GM10847 (cell line): ENCODE data around the gene C1orf94.

Experiments
- POLR2A ChIP-seq: IDR thresholded peaks from 2 replicates; pipeline ENCODE4 v1.6.1; 2011; ENCODE audit not compliant: insufficient read length; ENCODE audit errors: extremely low read depth

The C1orf94 gene

DNA sequence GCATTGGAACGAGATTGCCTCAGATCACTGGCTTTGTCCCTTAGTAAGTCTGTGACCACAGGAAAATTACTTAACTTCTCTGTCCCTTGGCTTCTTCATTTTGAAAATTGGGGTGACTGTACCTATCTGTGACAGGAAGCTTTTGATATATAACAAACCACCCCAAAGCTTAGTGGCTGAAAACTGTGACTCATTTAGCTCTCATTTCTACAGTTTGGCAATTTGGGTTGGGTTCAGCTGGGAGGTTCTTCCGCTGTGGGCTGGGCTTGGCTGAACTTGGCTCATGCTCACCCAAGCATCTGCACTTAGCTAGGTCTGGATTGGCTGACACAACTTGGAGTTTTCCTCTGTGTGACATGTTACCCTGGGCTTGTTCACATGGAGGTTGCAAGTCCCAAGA is 14.0 kb downstream of the C1orf94 start:
- no peak for TF ChIP-seq POLR2A

DNA sequence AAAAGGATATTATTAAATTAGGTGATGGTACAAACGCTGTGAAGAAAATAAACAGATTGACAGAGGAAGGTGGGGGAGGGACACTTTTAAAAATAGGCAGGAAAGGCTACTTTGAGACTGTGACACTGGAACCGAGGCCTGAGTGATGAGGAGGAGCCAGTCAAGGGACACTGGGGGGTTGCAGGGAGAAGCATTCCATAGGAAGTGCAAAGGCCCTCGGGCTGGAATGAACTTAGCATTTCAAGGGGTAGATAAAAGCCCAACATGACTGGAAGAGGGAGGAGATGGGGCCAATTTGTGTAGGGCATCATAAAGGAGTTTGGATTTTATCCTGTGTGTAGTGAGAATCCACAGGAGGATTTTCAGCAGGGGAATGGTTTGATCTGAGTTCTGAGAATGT is 15.9 kb downstream of the C1orf94 start:
- no peak for TF ChIP-seq POLR2A

DNA sequence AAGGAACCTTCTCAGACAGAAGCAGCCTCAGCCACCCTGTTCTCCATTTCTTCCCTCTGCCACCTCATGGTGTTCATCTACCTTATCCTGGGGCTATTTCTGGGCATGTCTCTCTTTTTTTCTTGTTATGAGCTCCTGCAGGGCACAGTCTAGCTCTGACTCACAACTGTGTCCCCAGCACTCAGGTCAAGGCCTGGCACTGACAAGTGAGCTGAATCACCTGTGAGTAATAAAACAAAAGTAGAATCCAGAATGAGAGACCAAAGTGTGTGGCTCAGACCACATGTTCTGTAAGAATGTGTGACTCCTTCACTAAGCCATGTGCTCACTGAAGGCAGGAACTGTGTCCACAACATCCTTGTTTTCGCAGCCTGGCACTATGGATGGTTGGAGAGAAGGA is 23.2 kb downstream of the C1orf94 start:
- TF ChIP-seq POLR2A = no peak

DNA sequence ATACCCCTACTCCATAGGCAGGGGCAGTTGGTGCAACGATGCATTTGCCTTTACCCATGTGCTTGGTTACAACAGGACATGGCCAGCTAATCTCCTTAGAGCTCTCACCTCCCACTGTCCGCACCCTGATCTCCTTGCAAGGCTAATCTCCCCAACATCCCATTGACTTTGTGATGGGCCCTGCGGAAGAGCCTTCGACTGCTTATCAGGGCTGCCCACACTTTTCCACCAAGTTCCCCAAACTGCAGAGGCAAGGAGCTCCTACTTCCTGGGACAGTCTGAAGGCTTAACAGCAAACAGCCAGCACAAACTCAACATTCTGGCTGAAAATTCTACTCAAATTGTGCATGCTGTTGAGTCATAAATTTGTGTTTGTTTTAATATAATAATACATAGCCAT is 36.0 kb downstream of the C1orf94 start:
- no peak for TF ChIP-seq POLR2A

DNA sequence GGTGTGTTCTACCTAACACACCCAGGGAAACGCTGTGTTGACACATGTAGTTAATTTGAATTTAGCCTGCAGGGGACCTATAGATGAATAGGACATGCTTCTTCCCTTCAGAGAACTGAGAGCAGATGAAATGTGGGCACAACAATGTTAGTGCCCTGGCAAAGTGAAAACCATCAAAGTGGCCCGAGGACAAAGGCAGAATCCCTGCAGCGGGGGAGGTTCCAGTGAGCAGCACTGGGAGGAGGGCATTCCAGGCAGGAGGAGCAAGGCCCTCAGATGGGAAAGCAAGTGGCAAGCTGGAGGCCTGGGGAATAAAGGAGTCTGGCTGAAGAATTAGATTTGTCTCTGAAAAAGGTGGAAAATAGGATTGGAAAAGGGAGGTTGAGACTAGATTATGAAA is 37.2 kb downstream of the C1orf94 start:
- no peak for TF ChIP-seq POLR2A

DNA sequence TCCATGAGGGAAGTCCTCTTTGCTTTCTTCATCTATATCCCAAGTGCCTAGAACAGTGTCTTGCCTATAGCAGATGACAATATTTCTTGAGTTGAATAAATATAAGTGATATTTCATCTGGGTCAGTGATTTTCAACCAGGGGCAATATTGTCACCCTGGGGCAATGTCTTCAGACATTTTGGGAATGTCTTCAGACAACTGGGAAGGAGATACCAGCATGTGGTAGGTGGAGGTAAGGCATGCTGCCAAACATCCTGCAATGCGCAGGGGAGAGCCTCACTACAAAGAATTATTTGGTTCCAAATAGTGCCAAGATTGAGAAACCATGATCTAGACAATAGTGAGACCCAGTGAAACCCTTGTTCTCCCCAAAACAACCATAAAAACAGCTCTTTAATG is 54.7 kb downstream of the C1orf94 start:
- no peak for TF ChIP-seq POLR2A

DNA sequence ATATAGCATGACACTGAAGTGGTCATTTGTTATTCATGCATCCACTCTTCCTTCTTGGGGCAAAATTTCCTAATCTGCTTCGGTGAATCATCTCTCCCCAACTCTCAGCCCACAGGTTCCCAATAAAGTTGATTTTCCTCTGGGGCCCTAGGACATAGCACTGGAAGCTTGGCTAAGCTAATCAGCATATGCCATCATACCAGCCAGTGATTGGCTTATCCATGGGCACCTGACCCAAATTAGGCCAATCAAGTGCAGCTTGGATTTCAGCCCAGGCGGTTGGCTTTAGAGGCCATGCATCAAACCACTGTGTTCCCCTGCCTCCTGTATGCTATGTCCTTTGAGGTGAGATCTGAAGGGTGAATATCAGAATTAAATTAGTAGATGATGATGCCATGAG is 58.9 kb downstream of the C1orf94 start:
- TF ChIP-seq POLR2A = no peak

DNA sequence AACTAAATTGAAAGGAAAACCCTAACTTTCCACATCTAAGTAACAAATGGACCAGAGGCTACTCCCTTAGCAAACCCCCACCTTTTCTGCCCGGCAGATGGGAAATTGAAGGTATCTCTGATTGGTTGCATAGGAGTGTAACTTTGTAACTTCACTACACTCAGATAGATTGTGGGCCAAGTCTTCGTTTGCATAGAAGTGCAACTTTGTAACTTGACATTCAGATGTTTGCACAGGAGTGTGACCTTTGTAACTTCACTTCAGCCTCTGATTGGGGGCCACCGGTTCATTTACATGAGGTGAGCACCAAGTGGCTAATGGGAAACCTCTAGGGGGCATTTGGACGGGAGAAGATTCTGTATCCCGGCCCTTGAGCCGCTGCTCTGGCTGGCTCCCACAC is 59.4 kb downstream of the C1orf94 start:
- no peak for TF ChIP-seq POLR2A

DNA sequence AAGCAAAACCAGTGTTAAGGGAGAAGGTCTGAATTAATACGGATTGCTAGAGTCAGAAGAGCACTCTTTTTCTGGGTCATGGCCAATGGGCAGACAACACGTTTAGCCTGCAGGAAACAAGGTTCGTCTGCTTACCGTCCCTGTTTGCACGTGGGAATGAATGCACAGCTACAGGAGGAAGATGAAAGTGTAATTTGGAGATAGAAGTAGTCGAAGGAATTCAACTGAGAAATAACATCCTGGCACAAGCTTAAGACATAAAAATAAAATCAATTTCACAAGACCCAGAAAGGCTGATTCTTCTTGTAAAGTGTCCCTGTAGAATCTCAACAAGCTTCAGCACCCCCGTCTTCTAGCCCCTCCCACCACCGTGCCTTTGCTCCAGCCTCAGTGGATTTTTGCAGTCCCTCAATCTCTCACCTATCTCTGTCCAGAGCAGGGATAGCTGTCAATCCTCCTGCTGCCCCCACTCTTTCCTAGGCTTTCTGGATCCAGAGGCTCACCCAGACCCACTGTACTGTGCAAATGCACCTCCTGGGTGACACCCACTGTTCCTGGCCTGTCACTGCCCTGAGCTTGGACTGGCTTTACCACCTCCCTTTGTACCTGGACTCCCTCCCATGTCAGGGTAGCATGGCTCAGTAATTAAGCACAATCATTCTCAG is 60.6 kb downstream of the C1orf94 start:
- TF ChIP-seq POLR2A = no peak

DNA sequence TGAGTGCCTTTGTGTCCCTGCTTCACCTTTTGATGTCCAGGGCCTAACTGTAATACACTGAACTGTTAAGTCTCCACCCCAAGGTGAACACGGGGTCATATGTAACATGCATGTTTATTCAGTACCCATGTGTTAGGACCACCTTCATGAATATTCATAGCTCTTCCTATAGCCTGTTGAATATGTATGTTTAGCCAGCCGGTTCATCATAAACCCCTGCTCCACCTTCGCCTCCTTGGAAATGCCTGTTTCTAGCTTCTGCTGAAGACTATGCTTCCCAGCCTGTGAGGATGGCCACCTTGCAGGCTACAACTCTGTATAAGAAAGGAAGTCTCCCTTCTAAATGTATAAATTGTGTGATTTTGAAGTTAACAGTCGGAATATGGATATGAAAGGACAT is 69.3 kb downstream of the C1orf94 start:
- TF ChIP-seq POLR2A = no peak

DNA sequence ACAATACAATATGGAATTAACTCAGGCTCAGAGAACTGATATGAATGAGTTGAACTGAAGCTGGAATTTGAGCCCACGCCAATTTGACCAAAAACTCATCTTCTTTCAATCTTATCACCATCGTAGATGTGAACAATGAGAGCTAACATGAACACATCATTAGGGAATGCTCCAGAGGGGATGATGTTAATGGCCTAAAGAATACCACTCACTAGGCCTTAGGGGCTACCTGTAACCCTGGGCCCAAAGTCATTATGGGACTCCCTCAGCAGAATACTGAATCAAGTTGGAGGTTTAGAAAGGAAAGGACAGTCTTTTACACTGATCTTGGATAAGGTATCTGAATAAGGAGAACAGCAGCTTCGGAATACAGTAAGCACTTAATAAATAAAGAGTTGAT is 73.6 kb downstream of the C1orf94 start:
- no peak for TF ChIP-seq POLR2A

DNA sequence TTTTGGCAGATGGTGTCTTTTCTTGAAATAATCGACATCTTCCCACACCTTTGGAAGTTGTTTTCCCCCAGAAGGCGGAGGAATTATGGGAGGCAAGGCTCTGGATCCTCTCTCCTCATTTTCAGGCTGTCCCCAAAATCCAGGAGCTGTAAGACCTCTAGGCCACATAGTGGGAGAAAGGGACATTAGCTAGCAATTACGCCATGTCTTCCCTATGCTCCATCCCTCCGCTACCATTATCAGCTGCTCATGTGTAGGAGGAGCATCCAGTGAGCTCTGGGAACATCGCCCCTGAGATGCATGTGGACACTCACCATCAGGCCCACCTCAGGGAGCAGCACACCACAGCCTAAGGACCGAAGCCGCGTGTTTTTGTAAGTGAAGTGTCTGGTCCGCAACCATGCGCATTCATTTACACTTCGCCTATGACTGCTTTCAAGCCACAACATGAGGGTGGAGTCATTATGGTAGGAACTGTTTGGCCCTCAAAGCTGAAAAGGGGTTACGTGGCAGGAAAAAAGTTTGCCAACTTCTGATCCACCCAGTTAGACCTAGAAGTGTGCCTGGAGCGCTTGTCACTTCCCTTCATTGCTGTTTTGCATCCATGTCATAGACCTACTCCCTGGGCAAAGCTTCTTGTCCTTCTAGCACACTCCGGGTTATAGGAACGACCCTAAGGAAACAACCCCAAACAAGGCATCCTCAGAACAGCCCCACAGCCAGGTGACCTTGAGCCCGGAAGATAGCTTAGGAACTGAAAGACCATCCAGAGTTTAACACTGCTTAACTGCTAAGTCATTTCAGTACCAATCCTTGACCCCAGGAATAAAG is 85.5 kb downstream of the C1orf94 start:
- no peak for TF ChIP-seq POLR2A

DNA sequence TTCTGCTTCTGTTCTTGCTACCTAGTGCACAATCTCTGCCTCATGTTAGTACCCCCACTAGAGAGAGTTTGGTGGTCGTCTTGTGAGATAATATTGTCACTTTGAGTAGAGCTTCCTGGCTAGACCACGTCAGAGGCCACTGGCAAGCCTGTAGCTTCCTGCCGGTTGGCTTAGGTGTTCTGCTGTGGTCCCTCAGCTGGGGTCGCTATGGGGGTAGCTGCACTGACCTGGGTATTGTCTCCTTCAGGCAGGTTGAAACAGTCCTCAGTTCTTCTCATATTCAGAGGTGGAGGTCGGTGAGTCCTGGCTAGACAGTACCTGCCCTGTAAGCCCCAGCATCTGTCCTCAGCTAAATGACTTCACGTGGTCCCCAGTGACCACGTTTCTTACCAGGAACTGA is 86.2 kb downstream of the C1orf94 start:
- no peak for TF ChIP-seq POLR2A

DNA sequence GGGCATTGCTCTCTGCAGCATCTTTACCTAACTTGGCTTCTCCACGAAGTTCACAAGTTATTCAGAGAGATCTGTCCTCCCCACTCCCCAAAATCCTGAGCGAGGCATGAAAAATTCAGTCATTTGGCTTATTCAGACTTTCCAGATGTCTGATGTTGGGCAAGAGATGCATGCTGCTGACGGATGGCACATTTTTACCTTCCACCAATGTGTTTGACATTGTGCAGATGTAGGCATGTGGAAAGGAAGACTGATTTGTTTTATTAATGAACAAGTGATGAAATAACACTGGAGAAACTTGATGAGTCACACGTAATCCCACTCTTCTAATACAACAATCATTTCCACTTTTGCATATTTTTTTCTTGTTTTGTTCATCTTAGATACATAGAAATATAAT is 86.7 kb downstream of the C1orf94 start:
- TF ChIP-seq POLR2A = no peak

DNA sequence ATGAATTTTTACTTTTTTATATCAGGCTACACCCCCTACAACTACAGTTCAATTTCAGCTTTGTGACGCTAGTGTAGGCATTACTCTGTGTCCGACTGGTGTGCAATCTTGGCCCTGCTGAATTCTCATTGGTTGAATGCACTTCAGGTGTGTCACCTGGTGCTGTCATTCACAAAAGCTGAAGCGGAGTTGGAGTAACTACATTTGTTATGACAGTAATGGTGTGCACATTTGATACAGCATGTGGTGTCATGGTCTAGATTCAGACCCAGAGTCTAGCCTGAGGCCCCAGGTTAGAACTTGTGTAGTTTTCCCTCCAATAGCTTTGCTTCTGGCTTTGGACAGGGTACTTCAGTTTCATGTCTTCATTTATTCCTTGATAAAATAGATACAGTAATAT is 88.7 kb downstream of the C1orf94 start:
- TF ChIP-seq POLR2A = no peak

DNA sequence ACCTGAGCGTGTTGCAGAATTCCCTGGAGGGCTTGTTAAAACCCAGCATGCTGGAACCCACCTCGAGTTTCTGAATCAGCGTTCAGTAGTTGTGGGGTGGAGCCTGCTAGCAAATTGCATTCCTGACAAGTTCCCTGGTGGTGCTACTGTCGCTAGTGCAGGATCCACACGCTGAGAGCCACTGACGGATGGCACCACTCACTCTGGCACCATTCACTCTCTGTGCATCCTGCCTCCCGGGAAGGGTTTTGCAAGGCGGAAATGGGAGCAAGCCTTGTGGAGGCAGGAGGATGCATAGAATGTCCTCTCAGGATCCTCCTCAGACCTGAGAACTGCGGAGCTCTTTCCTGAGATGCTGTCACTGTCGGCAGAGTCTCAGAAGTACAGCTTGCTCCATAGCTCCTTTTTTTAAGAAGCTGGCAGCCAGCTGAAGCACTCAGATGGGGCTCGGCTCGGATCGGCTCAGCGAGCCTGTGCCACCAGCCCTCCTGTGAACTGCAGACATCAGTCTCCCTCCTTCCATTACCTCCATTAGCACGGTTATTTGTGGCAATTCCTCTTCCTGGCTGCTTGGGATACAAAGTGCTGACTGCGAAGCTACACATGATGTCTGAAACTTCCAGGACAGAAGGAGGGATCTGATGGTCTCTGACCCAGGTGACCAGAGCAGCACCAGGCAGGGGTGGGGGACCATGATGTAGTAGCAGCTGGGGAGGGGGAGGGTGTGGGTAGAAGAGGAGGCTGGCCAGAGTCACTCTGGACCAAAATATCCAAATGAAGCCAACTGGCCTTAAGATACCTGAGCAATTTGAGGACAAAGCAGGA is 89.6 kb downstream of the C1orf94 start:
- TF ChIP-seq POLR2A = no peak
